ENCODE results near the gene FFAR4. TPM values are rescaled to one million over a fixed set of nuclear protein-coding genes. Genes with fewer than 3 reads are reported as not detected.

The FFAR4 gene
- total and polyA plus RNA-seq, 2 experiments from 2014 or later, result 0.06 TPM; not detected in 1

DNA sequence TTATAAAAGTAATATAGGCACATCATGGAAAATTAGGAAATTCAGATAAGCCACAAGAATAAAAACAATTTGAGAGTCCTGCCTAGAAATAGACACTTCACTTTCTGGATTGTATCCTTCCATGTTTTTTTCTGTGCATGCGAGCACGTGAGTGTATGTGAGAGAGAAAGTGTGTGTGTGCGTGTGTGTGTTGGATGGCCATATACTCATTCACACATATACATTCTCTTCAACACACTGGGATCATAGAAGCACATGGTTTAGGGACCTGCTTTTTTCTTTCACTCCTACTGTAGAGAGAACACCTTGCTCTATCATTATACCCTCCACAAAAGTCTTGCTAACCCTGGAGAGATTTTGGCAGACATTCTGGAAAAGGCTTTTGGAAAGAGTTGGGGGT lies 7.5 kb downstream of the FFAR4 start:
- peaks cover 16% of the 10 kb centered on the region for H3K27me3 Mint-ChIP-seq (ENCODE audit: insufficient read depth, low read depth, poor library complexity)
- ATAC-seq (no peak), DNase-seq (ENCODE audit: low spot score) (no peak)
- no peaks in the 10 kb centered on the region for H3K36me3 Mint-ChIP-seq (ENCODE audit: low read depth)
- no peaks in the 10 kb centered on the region for H4K20me1 ChIP-seq (replicated peaks; ENCODE audit: insufficient read depth)
- H3K4me2 ChIP-seq, result no peak overlapping the region
- no peaks in the 10 kb centered on the region for H3F3A ChIP-seq (replicated peaks; ENCODE audit: low read depth)
- H3K79me2 ChIP-seq (replicated peaks; ENCODE audit: insufficient read depth), result no peaks in the 10 kb centered on the region
- TF ChIP-seq POLR2AphosphoS5 (IDR thresholded peaks at IDR 0.05; ENCODE audit: low read depth), result no peak
- no peak for TF ChIP-seq EZH2 (IDR thresholded peaks at IDR 0.05; ENCODE audit: low read depth, unreplicated experiment)
- no peak for TF ChIP-seq NANOG (IDR thresholded peaks at IDR 0.05; ENCODE audit: borderline replicate concordance)
- no peak for TF ChIP-seq REST (IDR thresholded peaks at IDR 0.05; ENCODE audit: unreplicated experiment)
- no peak for TF ChIP-seq STAT1 (IDR thresholded peaks at IDR 0.05; ENCODE audit: unreplicated experiment)
- no peak for TF ChIP-seq EZH2phosphoT487 (IDR thresholded peaks at IDR 0.05; ENCODE audit: unreplicated experiment)
- TF ChIP-seq, protein P1, sequence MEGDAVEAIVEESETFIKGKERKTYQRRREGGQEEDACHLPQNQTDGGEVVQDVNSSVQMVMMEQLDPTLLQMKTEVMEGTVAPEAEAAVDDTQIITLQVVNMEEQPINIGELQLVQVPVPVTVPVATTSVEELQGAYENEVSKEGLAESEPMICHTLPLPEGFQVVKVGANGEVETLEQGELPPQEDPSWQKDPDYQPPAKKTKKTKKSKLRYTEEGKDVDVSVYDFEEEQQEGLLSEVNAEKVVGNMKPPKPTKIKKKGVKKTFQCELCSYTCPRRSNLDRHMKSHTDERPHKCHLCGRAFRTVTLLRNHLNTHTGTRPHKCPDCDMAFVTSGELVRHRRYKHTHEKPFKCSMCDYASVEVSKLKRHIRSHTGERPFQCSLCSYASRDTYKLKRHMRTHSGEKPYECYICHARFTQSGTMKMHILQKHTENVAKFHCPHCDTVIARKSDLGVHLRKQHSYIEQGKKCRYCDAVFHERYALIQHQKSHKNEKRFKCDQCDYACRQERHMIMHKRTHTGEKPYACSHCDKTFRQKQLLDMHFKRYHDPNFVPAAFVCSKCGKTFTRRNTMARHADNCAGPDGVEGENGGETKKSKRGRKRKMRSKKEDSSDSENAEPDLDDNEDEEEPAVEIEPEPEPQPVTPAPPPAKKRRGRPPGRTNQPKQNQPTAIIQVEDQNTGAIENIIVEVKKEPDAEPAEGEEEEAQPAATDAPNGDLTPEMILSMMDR (conservative IDR thresholded peaks at IDR 0.05; ENCODE audit: low read depth in 2 of 2), result no peak
- no peak for TF ChIP-seq ZNF462 (CRISPR knock-in tag; IDR thresholded peaks at IDR 0.05)
- no peak for TF ChIP-seq JUNB (IDR thresholded peaks at IDR 0.05; ENCODE audit: unreplicated experiment)
- TF ChIP-seq ETS1 (IDR thresholded peaks at IDR 0.05), result no peak
- no peak for TF ChIP-seq ZNF331 (CRISPR knock-in tag; IDR thresholded peaks at IDR 0.05; ENCODE audit: low read depth)
- no peak for TF ChIP-seq ZNF114 (CRISPR knock-in tag; IDR thresholded peaks at IDR 0.05)
- H3K4me3 ChIP-seq, result no peak overlapping the region
- no peak overlapping the region for H2AFZ ChIP-seq
- no peak overlapping the region for H3K27ac ChIP-seq (ENCODE audit: low read depth)
- H3K4me1 ChIP-seq (ENCODE audit: insufficient read depth), result no peaks in the 10 kb centered on the region
- H3K9me2 ChIP-seq (ENCODE audit: insufficient read depth), result no peaks in the 10 kb centered on the region
- no peaks in the 10 kb centered on the region for H3K36me3 ChIP-seq (ENCODE audit: insufficient read depth)
- H3K9me3 Mint-ChIP-seq, result no peaks in the 10 kb centered on the region
- no peak overlapping the region for H3K27ac Mint-ChIP-seq
- H3K4me3 Mint-ChIP-seq, result no peak overlapping the region
- peaks cover 40% of the 10 kb centered on the region for H3K27me3 ChIP-seq (ENCODE audit: insufficient read depth)
- no peaks in the 10 kb centered on the region for H3K4me1 Mint-ChIP-seq
